ENCODE measurements around the gene SPOCK1. TPM values are rescaled to one million over a fixed set of nuclear protein-coding genes. Genes with fewer than 3 reads are reported as not detected.

Gene SPOCK1
- total and polyA plus RNA-seq, 2 experiments from 2014 or later = 5.6 to 10.1 TPM

DNA sequence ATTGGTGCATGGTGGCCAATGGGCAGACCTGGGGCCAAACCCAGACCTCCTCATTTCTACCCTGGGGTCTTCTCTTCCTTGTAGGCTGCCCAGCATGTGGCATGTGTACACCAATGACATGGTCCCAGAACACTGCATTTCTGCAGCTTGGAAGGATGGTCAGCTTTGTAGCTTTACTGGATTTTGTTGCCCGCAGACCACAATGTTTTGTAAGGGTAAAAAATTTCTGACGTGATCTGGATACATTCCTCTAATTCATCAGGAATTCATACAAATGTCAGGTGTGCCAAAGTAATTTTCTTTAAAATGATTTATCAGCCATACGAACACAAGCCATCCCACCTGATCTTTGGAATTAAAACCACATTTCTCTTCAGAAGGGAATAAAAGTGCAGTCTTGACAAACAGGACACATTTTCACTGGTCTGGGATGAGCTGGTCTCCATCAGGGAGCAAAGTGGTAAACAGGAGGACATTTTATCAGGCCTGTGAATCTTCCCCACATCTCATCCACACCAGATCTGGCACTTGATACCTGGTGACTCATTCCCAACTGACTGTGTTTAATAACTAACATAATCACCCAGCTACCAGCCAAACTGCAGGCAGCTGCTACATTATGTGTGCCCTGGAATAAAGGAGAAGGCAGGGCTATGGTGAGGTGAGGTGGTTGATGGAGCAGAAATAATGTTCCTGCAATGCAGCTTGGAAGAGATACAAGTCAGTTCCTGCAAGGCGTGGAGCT is 103.9 kb downstream of the SPOCK1 start:
- Histone ChIP-seq H3K36me3 (replicated peaks; ENCODE audit: insufficient read depth, low read depth) (no peaks in the 10 kb centered on the region), H3K27me3 (no peaks in the 10 kb centered on the region), H2AFZ (no peak overlapping the region), H3K4me2 (no peak overlapping the region), H3K9me3 (ENCODE audit: low read depth) (no peaks in the 10 kb centered on the region), H4K20me1 (ENCODE audit: insufficient read depth, poor library complexity, severe bottlenecking) (no peaks in the 10 kb centered on the region), H3K4me1 (ENCODE audit: insufficient read depth) (no peaks in the 10 kb centered on the region), H3K9me2 (replicated peaks; ENCODE audit: insufficient read depth) (no peaks in the 10 kb centered on the region), H3K79me2 (no peaks in the 10 kb centered on the region), H3K4me3 (no peak overlapping the region), H3K27ac (no peak overlapping the region)
- 73% methylated on average over 4 of the region's 4 CpGs for WGBS (ENCODE audit: low lambda C conversion rate, missing lambda C conversion rate)
- TF ChIP-seq, protein P1, sequence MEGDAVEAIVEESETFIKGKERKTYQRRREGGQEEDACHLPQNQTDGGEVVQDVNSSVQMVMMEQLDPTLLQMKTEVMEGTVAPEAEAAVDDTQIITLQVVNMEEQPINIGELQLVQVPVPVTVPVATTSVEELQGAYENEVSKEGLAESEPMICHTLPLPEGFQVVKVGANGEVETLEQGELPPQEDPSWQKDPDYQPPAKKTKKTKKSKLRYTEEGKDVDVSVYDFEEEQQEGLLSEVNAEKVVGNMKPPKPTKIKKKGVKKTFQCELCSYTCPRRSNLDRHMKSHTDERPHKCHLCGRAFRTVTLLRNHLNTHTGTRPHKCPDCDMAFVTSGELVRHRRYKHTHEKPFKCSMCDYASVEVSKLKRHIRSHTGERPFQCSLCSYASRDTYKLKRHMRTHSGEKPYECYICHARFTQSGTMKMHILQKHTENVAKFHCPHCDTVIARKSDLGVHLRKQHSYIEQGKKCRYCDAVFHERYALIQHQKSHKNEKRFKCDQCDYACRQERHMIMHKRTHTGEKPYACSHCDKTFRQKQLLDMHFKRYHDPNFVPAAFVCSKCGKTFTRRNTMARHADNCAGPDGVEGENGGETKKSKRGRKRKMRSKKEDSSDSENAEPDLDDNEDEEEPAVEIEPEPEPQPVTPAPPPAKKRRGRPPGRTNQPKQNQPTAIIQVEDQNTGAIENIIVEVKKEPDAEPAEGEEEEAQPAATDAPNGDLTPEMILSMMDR (IDR thresholded peaks at IDR 0.05; ENCODE audit: poor library complexity) = no peak
- TF ChIP-seq EZH2phosphoT487 (IDR thresholded peaks at IDR 0.05; ENCODE audit: low read depth, severe bottlenecking, unreplicated experiment) = no peak
- no peak for TF ChIP-seq EZH2 (IDR thresholded peaks at IDR 0.05; ENCODE audit: borderline replicate concordance)
- no peak for DNase-seq (ENCODE audit: low spot score)

DNA sequence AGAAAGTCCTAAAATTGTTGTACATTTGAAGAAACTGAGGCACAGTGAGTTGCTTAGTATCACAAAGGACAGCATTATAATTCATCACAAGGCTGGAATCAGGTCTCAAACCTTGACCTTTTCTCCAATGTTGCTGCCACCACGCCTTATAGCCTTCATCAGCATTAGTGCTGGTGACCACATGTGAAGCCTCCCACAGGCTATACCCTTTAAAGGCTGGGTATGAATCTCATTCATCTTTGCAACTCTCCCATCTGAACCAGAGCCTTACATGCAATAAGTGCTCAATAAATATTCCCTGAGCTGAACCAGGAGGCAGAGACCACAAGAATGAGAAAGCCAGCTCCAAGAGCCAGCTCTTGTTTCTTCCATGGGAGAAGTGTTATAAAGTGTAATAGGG is 104.7 kb downstream of the SPOCK1 start:
- Histone ChIP-seq H3K79me2 (no peaks in the 10 kb centered on the region), H3K27ac (no peak overlapping the region), H3K9me3 (ENCODE audit: low read depth) (no peaks in the 10 kb centered on the region), H2AFZ (no peak overlapping the region), H3K27me3 (no peaks in the 10 kb centered on the region), H3K9me2 (replicated peaks; ENCODE audit: insufficient read depth) (no peaks in the 10 kb centered on the region), H3K4me1 (ENCODE audit: insufficient read depth) (no peaks in the 10 kb centered on the region), H4K20me1 (ENCODE audit: insufficient read depth, poor library complexity, severe bottlenecking) (no peaks in the 10 kb centered on the region), H3K36me3 (replicated peaks; ENCODE audit: insufficient read depth, low read depth) (no peaks in the 10 kb centered on the region), H3K4me2 (no peak overlapping the region), H3K4me3 (no peak overlapping the region)
- TF ChIP-seq, protein P1 (IDR thresholded peaks at IDR 0.05; ENCODE audit: poor library complexity) = no peak
- no peak for TF ChIP-seq EZH2phosphoT487 (IDR thresholded peaks at IDR 0.05; ENCODE audit: low read depth, severe bottlenecking, unreplicated experiment)
- no peak for TF ChIP-seq EZH2 (IDR thresholded peaks at IDR 0.05; ENCODE audit: borderline replicate concordance)
- no peak for DNase-seq (ENCODE audit: low spot score)
- WGBS (ENCODE audit: low lambda C conversion rate, missing lambda C conversion rate) = 85% methylated on average over 1 of the region's 1 CpG

DNA sequence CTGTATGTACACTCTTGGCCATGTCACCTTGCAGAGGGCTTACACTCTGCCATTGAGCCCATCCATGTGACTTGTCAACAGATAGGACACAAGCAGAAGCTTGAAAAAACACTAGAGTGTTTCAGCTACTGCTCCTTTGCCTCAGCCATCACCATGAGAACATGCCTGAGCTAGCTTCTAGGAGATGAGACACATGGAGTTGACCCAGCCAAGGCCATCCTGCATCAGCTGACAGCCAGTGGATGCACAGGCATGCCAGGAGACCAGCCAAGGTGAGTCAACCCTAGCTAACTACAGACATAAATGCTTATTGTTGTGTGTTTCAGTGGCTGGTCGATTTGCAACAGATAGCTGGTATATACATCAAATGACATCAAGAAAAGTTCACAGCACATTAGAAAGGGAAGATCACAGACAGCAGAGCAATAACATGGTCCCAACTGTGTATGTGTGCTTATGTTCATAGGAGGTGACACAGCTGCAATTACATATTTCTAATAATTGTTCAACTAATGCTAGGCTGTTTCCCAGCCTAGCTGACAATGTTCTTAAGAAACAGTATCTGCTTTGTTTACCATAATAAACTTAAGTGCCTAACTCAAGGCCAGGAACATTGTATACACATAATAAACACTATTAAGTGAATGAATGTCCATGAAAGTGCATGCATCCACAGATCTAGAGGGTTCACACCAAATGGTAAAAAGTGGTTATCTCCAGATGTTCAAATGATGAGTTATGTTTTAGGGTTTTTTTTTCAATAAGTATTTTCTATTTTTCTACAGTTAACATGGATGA is 105.7 kb downstream of the SPOCK1 start:
- Histone ChIP-seq H3K4me1 (ENCODE audit: insufficient read depth) (no peaks in the 10 kb centered on the region), H3K4me2 (no peak overlapping the region), H3K4me3 (no peak overlapping the region), H3K79me2 (no peaks in the 10 kb centered on the region), H3K27me3 (no peaks in the 10 kb centered on the region), H3K9me2 (replicated peaks; ENCODE audit: insufficient read depth) (no peaks in the 10 kb centered on the region), H2AFZ (no peak overlapping the region), H4K20me1 (ENCODE audit: insufficient read depth, poor library complexity, severe bottlenecking) (no peaks in the 10 kb centered on the region), H3K27ac (no peak overlapping the region), H3K9me3 (ENCODE audit: low read depth) (no peaks in the 10 kb centered on the region), H3K36me3 (replicated peaks; ENCODE audit: insufficient read depth, low read depth) (no peaks in the 10 kb centered on the region)
- WGBS (ENCODE audit: low lambda C conversion rate, missing lambda C conversion rate) = 79% methylated on average over 1 of the region's 1 CpG
- no peak for DNase-seq (ENCODE audit: low spot score)
- TF ChIP-seq EZH2phosphoT487 (IDR thresholded peaks at IDR 0.05; ENCODE audit: low read depth, severe bottlenecking, unreplicated experiment) = no peak
- no peak for TF ChIP-seq EZH2 (IDR thresholded peaks at IDR 0.05; ENCODE audit: borderline replicate concordance)
- TF ChIP-seq, protein P1 (IDR thresholded peaks at IDR 0.05; ENCODE audit: poor library complexity) = no peak

Measured in hepatocyte (in vitro differentiated cells).